HG02678 (cell line): ENCODE results near the gene TOMT.
"Not testable (repeated sequence)": the region's sequence is repeated elsewhere in the genome, so short reads cannot be mapped to it uniquely, and the experiment has no call there.

Experiments used
- ATAC-seq: cut with Tn5 transposase; IDR thresholded peaks from one replicate; pipeline ENCODE4 v1.9.1; 2021; ENCODE audit warnings: mild to moderate bottlenecking, moderate library complexity; ENCODE audit not compliant: unreplicated experiment

TOMT gene

GRCh38 chr11:72123117-72123653 lies 17.5 kb downstream of the TOMT start:
- no peak for ATAC-seq

- ATAC-seq, result no peak
Observed at GRCh38 chr11:72124046-72124445, 18.3 kb downstream of the TOMT start.

GRCh38 chr11:72125956-72126355 lies 20.2 kb downstream of the TOMT start:
- no peak for ATAC-seq

- ATAC-seq, result no peak
Observed at GRCh38 chr11:72127923-72128322, 22.2 kb downstream of the TOMT start.

- ATAC-seq, result no peak
Observed at GRCh38 chr11:72129381-72129780, 23.7 kb downstream of the TOMT start.

GRCh38 chr11:72132646-72133045 lies 26.9 kb downstream of the TOMT start:
- ATAC-seq, result no peak

- ATAC-seq, result not testable (repeated sequence)
Observed at GRCh38 chr11:72135473-72135872, 29.7 kb downstream of the TOMT start, which contains the start of gene FOLR3. FOLR3 (plus strand) TSS chr11:72135725; CDS start chr11:72135953, 228 bp downstream.

GRCh38 chr11:72135891-72136683 lies 30.4 kb downstream of the TOMT start:
- ATAC-seq, result no peak

- ATAC-seq, result no peak
Observed at GRCh38 chr11:72136684-72137262, 31.0 kb downstream of the TOMT start.

GRCh38 chr11:72138821-72139390 lies 33.2 kb downstream of the TOMT start:
- ATAC-seq, result no peak

GRCh38 chr11:72139500-72139899 lies 33.8 kb downstream of the TOMT start:
- no peak for ATAC-seq

- ATAC-seq, result no peak
Observed at GRCh38 chr11:72140661-72141060, 34.9 kb downstream of the TOMT start.

GRCh38 chr11:72141066-72141465 lies 35.3 kb downstream of the TOMT start:
- ATAC-seq, result no peak

- ATAC-seq, result not testable (repeated sequence)
Observed at GRCh38 chr11:72142086-72142485, 36.4 kb downstream of the TOMT start.

- not testable (repeated sequence) for ATAC-seq
Observed at GRCh38 chr11:72142543-72142942, 36.8 kb downstream of the TOMT start.

- no peak for ATAC-seq
Observed at GRCh38 chr11:72144807-72145565, 39.3 kb downstream of the TOMT start.

GRCh38 chr11:72146625-72147024 lies 40.9 kb downstream of the TOMT start:
- no peak for ATAC-seq

GRCh38 chr11:72150882-72151281 lies 45.2 kb downstream of the TOMT start:
- no peak for ATAC-seq

GRCh38 chr11:72153874-72154273 lies 48.1 kb downstream of the TOMT start:
- ATAC-seq, result not testable (repeated sequence)

- ATAC-seq, result no peak
Observed at GRCh38 chr11:72154816-72155215, 49.1 kb downstream of the TOMT start.

GRCh38 chr11:72155751-72156150 lies 50.0 kb downstream of the TOMT start:
- ATAC-seq, result no peak
